AG08396 (cell line): ENCODE results near the gene CXCL1.
A peak's percentile ranks its signal among the peaks of the same experiment; 100 is the strongest.

Experiments
- DNase-seq: peaks from one replicate; pipeline ENCODE4 v3.0.0; 2012; ENCODE audit warnings: low spot score, mixed read lengths

CXCL1 gene

GRCh38 chr4:73869130-73870055 lies at the start of gene CXCL1:
Gene CXCL1 (plus strand): TSS chr4:73869393. CDS start chr4:73869471, 78 bp downstream.
- DNase-seq: peak; percentile 43

GRCh38 chr4:73821325-73821724 lies 47.9 kb upstream of the CXCL1 start:
- DNase-seq: no peak

GRCh38 chr4:73822389-73822788 lies 46.8 kb upstream of the CXCL1 start:
- no peak for DNase-seq

- no peak for DNase-seq
Observed at GRCh38 chr4:73822812-73823504, 46.2 kb upstream of the CXCL1 start.

GRCh38 chr4:73823760-73824159 lies 45.4 kb upstream of the CXCL1 start:
- DNase-seq: no peak

- no peak for DNase-seq
Observed at GRCh38 chr4:73828956-73829355, 40.2 kb upstream of the CXCL1 start.

- DNase-seq: no peak
Observed at GRCh38 chr4:73831569-73831968, 37.6 kb upstream of the CXCL1 start.

- no peak for DNase-seq
Observed at GRCh38 chr4:73832651-73833237, 36.4 kb upstream of the CXCL1 start.

- DNase-seq: peak; percentile 23
Observed at GRCh38 chr4:73836373-73837279, 32.6 kb upstream of the CXCL1 start, which contains the start of gene CXCL6. Gene CXCL6 (plus strand): TSS chr4:73836678. CDS start chr4:73836751, 73 bp downstream.

- no peak for DNase-seq
Observed at GRCh38 chr4:73839071-73839470, 30.1 kb upstream of the CXCL1 start.

- no peak for DNase-seq
Observed at GRCh38 chr4:73839715-73840114, 29.5 kb upstream of the CXCL1 start.

- no peak for DNase-seq
Observed at GRCh38 chr4:73841243-73841925, 27.8 kb upstream of the CXCL1 start.

GRCh38 chr4:73842696-73843095 lies 26.5 kb upstream of the CXCL1 start:
- DNase-seq: no peak

- no peak for DNase-seq
Observed at GRCh38 chr4:73843369-73843768, 25.8 kb upstream of the CXCL1 start.

GRCh38 chr4:73844345-73844744 lies 24.8 kb upstream of the CXCL1 start:
- no peak for DNase-seq

- DNase-seq: no peak
Observed at GRCh38 chr4:73844806-73845205, 24.4 kb upstream of the CXCL1 start.

- no peak for DNase-seq
Observed at GRCh38 chr4:73847526-73848182, 21.5 kb upstream of the CXCL1 start.

- DNase-seq: no peak
Observed at GRCh38 chr4:73848183-73848777, 20.9 kb upstream of the CXCL1 start.

- no peak for DNase-seq
Observed at GRCh38 chr4:73850261-73850970, 18.8 kb upstream of the CXCL1 start.
